ENCODE data around the gene IFT57. TPM values are rescaled to one million over a fixed set of nuclear protein-coding genes. Genes with fewer than 3 reads are reported as not detected.
"Not testable (repeated sequence)": the region's sequence is repeated elsewhere in the genome, so short reads cannot be mapped to it uniquely, and the experiment has no call there.

Gene IFT57, protein sequence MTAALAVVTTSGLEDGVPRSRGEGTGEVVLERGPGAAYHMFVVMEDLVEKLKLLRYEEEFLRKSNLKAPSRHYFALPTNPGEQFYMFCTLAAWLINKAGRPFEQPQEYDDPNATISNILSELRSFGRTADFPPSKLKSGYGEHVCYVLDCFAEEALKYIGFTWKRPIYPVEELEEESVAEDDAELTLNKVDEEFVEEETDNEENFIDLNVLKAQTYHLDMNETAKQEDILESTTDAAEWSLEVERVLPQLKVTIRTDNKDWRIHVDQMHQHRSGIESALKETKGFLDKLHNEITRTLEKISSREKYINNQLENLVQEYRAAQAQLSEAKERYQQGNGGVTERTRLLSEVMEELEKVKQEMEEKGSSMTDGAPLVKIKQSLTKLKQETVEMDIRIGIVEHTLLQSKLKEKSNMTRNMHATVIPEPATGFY
- total RNA-seq = 10 to 100 TPM; 24.1 to 26.1 TPM
- polyA plus RNA-seq = 10 to 100 TPM; 50.9 to 55.2 TPM

DNA sequence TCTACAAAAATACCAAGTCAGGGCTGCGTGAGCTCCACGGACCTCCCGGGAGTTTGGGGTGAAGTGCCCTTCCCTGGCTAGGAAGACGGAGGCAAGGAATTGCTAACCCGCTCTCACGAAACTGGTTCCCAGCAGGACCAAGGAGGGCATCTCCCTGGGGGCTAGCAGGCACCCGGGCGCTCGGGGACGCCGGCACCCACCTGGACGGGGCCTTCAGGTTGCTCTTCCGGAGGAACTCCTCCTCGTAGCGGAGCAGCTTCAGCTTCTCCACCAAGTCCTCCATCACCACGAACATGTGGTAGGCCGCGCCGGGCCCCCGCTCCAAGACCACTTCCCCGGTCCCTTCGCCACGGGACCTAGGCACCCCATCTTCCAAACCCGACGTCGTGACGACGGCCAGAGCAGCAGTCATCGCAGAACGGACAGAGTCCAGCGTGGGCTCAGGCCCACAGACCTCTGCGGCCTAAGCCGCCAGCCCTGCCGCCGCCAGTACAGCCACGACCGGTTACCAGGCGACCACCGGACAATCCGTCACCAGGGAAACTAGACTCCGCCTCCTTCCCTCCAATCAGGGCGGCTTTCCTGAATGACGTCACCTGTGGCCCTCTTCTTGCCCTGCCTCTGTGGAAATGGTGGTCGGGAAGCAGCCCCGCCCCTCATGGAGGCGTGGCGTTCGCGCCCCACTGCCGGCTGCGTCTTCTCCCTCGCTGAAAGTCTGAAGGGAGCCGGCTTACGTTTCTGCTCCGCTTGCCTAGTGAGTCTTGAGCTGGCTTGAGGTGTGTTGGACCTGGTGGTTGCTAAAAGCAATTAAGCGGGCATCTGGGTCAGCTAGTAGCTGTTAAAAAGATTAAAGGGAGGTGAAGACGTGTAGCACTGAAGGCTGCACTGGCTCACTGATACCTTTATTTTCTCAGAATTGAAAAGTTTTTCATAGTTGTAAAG, at the start of gene IFT57:
Gene IFT57, minus strand, starts transcription at position 514 of the 942 bp plus-strand sequence. Its CDS starts 102 bp downstream, at position 412.
- peaks cover 37 to 57% (median 47%) of the 10 kb centered on the region in 4 donors for H3K4me1 Mint-ChIP-seq
- peaks cover 49% of the 10 kb centered on the region for H3K4me1 ChIP-seq (ENCODE audit: insufficient read depth, low read length)
- peaks cover 0 to 19% of the 10 kb centered on the region in 2 donors for H3K36me3 Mint-ChIP-seq

DNA sequence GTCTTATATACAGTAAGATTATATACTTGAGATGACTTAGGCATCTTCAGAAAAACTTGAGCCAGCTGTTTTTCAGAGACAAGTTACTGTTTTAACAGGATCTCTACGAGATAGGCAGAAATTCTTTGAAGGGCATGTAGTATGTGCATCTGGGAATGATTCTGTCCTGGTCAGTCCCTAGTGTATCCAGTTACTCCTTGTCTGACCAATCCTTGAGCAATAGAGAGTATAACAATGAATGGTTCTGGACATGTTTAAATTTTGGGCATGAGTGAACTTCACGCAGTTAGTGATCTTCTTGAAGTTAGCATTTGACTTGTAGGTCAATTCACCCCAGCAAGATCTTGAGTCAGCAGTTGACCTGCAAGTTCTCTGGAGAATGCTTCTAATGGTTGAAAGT, 49.4 kb upstream of the IFT57 start:
- ChIA-PET POLR2A (ENCODE audit: partially characterized antibody) (no interaction called here), CTCF (ENCODE audit: partially characterized antibody) (no interaction called here)
- Histone ChIP-seq H3K4me3 (ENCODE audit: low read length in 2 of 2) (no peak overlapping the region), H3K27me3 (ENCODE audit: insufficient read depth, low read length) (no peaks in the 10 kb centered on the region), H3K27ac (ENCODE audit: low read depth, low read length) (no peak overlapping the region), H3K9me3 (ENCODE audit: control insufficient read depth in 1 of 2, low read length in 2 of 2) (no peaks in the 10 kb centered on the region), H3K4me1 (ENCODE audit: insufficient read depth, low read length) (no peaks in the 10 kb centered on the region), H3K36me3 (ENCODE audit: insufficient read depth, low read length) (no peaks in the 10 kb centered on the region)
- H3K4me3 Mint-ChIP-seq = no peak overlapping the region
- DNase-seq = no peak
- peaks cover 0 to 2% of the 10 kb centered on the region in 2 donors for H3K36me3 Mint-ChIP-seq
- no peaks in the 10 kb centered on the region for H3K27me3 Mint-ChIP-seq
- no peak overlapping the region for H3K27ac Mint-ChIP-seq
- intact Hi-C loops (cut with micrococcal nuclease) = no loop called here
- no peaks in the 10 kb centered on the region for H3K4me1 Mint-ChIP-seq
- peaks cover 0 to 9% (median 4%) of the 10 kb centered on the region in 8 donors for H3K9me3 Mint-ChIP-seq

More for the DNA sequence above, at the start of gene IFT57:
- H3K9me3 ChIP-seq (ENCODE audit: control insufficient read depth in 1 of 2, low read length in 2 of 2) = no peaks in the 10 kb centered on the region
- no peaks in the 10 kb centered on the region for H3K27me3 ChIP-seq (ENCODE audit: insufficient read depth, low read length)
- H3K4me3 ChIP-seq (ENCODE audit: low read length in 2 of 2) = peak within 1 kb of the TSS; percentile 66 to 91
- DNase-seq = peak; percentile 96 to 97 (median 97)
- peak within 1 kb of the TSS; percentile 95 to 99 (median 98) for H3K4me3 Mint-ChIP-seq
- peak within 1 kb of the TSS; percentile 95 for H3K27ac ChIP-seq (ENCODE audit: low read depth, low read length)
- H3K36me3 ChIP-seq (ENCODE audit: insufficient read depth, low read length) = no peaks in the 10 kb centered on the region
- H3K9me3 Mint-ChIP-seq = peaks cover 0 to 1% (median 0%) of the 10 kb centered on the region in 8 donors
- ChIA-PET CTCF (ENCODE audit: partially characterized antibody) (interaction anchor here (0.6 to 2.1 kb wide), 9 partner anchors 89 to 441 kb away, joined by 3 to 7 read pairs (median 5); no protein-coding TSS in a partner anchor), POLR2A (ENCODE audit: partially characterized antibody) (interaction anchor here (0.6 to 6.1 kb wide), 28 partner anchors 9 to 382 kb away, joined by 3 to 133 read pairs (median 4); partner anchors contain the start of genes CD47, CIP2A, DZIP3 and HHLA2)
- H3K27ac Mint-ChIP-seq = peak within 1 kb of the TSS; percentile 100
- H3K27me3 Mint-ChIP-seq = peaks cover 0 to 1% of the 10 kb centered on the region in 2 donors
- intact Hi-C loops (cut with micrococcal nuclease) = loop anchor here (1.0 to 5.0 kb wide), 9 partner anchors 70 to 1585 kb away; partner anchors contain the start of genes CD47 and TRAT1

DNA sequence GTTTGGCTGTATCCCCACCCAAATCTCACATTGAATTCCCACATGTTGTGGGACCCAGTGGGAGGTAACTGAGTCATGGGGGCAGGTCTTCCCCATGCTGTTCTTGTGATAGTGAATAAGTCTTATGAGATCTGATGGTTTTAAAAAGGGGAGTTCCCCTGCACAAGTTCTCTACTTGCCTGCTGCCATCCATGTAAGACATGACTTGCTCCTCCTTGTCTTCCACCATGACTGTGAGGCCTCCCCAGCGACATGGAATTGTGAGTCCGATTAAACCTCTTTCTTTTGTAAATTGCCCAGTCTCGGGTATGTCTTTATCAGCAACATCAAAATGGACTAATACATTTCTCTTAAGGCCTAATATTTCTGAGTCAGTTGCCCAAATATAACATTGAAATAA, 46.0 kb upstream of the IFT57 start:
- H3K36me3 Mint-ChIP-seq; H3K4me1 Mint-ChIP-seq; POLR2A ChIA-PET (ENCODE audit: partially characterized antibody); intact Hi-C loops (cut with micrococcal nuclease); H3K36me3 ChIP-seq (ENCODE audit: insufficient read depth, low read length); H3K27ac ChIP-seq (ENCODE audit: low read depth, low read length); H3K4me3 Mint-ChIP-seq; H3K4me3 ChIP-seq (ENCODE audit: low read length in 2 of 2); CTCF ChIA-PET (ENCODE audit: partially characterized antibody); H3K27me3 ChIP-seq (ENCODE audit: insufficient read depth, low read length); H3K27me3 Mint-ChIP-seq; H3K9me3 ChIP-seq (ENCODE audit: control insufficient read depth in 1 of 2, low read length in 2 of 2); DNase-seq; H3K4me1 ChIP-seq (ENCODE audit: insufficient read depth, low read length): not testable (repeated sequence)
- Mint-ChIP-seq H3K27ac (peak overlapping the region in 1 of 7 donors; percentile 53), H3K9me3 (peaks cover 0 to 14% (median 0%) of the 10 kb centered on the region in 8 donors)

DNA sequence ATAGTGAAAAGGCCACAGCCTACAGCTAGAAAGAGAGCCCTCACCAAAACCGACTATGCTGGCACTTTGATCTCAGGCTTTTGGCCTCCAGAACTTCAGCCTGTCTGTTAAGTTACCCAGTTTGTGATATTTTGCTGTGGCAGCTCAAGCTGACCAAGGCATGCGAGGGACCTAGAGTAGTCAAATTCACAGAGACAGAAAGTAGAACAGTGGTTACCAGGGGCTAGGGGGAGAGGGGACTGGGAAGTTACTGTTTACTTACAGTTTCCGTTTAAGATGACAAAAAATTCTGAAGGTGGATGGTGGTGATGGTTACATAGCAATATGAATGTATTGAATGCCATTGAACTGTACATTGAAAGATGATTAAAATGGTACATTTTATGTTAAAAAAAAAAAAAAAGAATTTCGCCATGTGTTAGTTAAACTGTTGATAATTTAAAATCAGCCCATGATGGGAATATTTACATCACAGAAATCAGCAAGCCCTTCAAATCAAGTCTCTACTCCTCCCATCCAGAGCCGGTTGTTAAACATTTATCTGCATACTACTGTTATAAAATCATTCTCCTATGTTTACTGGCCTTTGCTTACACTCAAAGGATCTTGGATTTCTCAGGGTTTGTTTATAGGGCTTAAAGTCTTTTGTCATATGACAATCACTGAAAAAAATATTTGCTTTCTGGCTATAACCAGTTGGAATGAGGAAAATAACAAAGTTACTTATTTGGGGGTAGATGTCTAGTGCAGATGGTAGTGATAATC, 42.5 kb upstream of the IFT57 start:
- POLR2A ChIA-PET (ENCODE audit: partially characterized antibody); H3K27me3 ChIP-seq (ENCODE audit: insufficient read depth, low read length); intact Hi-C loops (cut with micrococcal nuclease); CTCF ChIA-PET (ENCODE audit: partially characterized antibody); H3K4me3 ChIP-seq (ENCODE audit: low read length in 2 of 2); H3K27ac ChIP-seq (ENCODE audit: low read depth, low read length); H3K36me3 Mint-ChIP-seq; DNase-seq; H3K36me3 ChIP-seq (ENCODE audit: insufficient read depth, low read length); H3K27me3 Mint-ChIP-seq; H3K4me3 Mint-ChIP-seq; H3K4me1 Mint-ChIP-seq; H3K4me1 ChIP-seq (ENCODE audit: insufficient read depth, low read length); H3K9me3 ChIP-seq (ENCODE audit: control insufficient read depth in 1 of 2, low read length in 2 of 2): not testable (repeated sequence)
- Mint-ChIP-seq H3K9me3 (peaks cover 0 to 17% (median 3%) of the 10 kb centered on the region in 8 donors), H3K27ac (peak overlapping the region in 1 of 7 donors; percentile 38)

DNA sequence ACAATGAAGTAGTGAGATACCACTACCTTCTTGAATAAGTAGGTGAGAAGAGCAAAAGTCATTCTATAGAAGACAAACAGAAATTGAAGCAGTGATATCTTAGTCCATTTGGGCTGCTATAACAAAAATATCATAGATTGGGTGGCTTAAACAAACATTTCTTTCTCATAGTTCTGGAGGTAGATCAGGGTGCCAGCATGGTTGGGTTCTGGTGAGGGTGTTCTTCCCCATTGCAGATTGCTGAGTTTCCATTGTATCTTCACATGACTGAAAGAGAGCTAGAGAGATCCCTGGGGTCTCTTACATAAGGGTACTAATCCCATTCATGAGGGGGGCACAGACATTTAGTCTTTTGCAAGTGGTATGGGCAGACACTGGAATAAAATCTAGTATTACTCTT, 32.9 kb upstream of the IFT57 start:
- Histone ChIP-seq H3K36me3 (ENCODE audit: insufficient read depth, low read length) (no peaks in the 10 kb centered on the region), H3K4me1 (ENCODE audit: insufficient read depth, low read length) (no peaks in the 10 kb centered on the region), H3K4me3 (ENCODE audit: low read length in 2 of 2) (no peak overlapping the region), H3K27me3 (ENCODE audit: insufficient read depth, low read length) (no peaks in the 10 kb centered on the region), H3K27ac (ENCODE audit: low read depth, low read length) (no peak overlapping the region), H3K9me3 (ENCODE audit: control insufficient read depth in 1 of 2, low read length in 2 of 2) (no peaks in the 10 kb centered on the region)
- ChIA-PET CTCF (ENCODE audit: partially characterized antibody) (interaction anchor here (0.6 to 0.7 kb wide), 2 partner anchors 165 to 426 kb away, joined by 3 read pairs; no protein-coding TSS in a partner anchor), POLR2A (ENCODE audit: partially characterized antibody) (no interaction called here)
- no peak overlapping the region for H3K27ac Mint-ChIP-seq
- intact Hi-C loops (cut with micrococcal nuclease) = no loop called here
- H3K4me1 Mint-ChIP-seq = no peaks in the 10 kb centered on the region
- peaks cover 0 to 3% of the 10 kb centered on the region in 2 donors for H3K27me3 Mint-ChIP-seq
- no peak for DNase-seq
- peaks cover 1 to 2% of the 10 kb centered on the region in 2 donors for H3K36me3 Mint-ChIP-seq
- H3K4me3 Mint-ChIP-seq = no peak overlapping the region
- H3K9me3 Mint-ChIP-seq = peaks cover 0 to 4% (median 0%) of the 10 kb centered on the region in 8 donors

DNA sequence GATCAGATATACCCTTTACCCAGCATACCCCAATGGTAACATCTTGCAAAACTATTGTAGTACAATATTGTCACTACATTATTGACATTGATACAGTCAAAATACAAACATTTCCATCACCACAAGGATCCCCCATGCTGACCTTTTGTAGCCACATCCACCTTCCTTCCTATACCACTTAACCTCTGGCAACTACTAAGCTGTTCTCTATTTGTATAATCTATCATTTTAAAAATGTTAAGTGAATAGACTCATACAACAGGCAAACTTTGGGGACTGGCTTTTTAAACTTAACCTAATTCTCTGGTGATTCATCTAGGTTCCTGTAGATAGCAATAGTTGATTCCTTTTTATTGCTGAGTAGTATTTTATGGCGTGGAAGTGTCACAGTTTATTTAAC, 29.6 kb upstream of the IFT57 start:
- intact Hi-C loops (cut with micrococcal nuclease) = no loop called here
- Mint-ChIP-seq H3K27ac (no peak overlapping the region), H3K27me3 (peaks cover 0 to 3% of the 10 kb centered on the region in 2 donors), H3K9me3 (peaks cover 0 to 4% (median 0%) of the 10 kb centered on the region in 8 donors), H3K4me3 (no peak overlapping the region), H3K36me3 (peaks cover 0 to 2% of the 10 kb centered on the region in 2 donors), H3K4me1 (no peaks in the 10 kb centered on the region)
- Histone ChIP-seq H3K4me3 (ENCODE audit: low read length in 2 of 2) (no peak overlapping the region), H3K4me1 (ENCODE audit: insufficient read depth, low read length) (no peaks in the 10 kb centered on the region), H3K27me3 (ENCODE audit: insufficient read depth, low read length) (no peaks in the 10 kb centered on the region), H3K9me3 (ENCODE audit: control insufficient read depth in 1 of 2, low read length in 2 of 2) (no peaks in the 10 kb centered on the region), H3K36me3 (ENCODE audit: insufficient read depth, low read length) (no peaks in the 10 kb centered on the region), H3K27ac (ENCODE audit: low read depth, low read length) (no peak overlapping the region)
- DNase-seq = no peak
- POLR2A ChIA-PET (ENCODE audit: partially characterized antibody) = no interaction called here
- CTCF ChIA-PET (ENCODE audit: partially characterized antibody) = no interaction called here
